Lower leg skin (tissue), 3 donors: ENCODE data around the gene AP1M2.

Source experiments
- CTCF ChIP-seq, 3 donors: fragments of 450-650 bp; IDR thresholded peaks; one replicate each; pipeline ENCODE4 v1.5.1; 2016; ENCODE audit warnings: antibody characterized with exemption in 3 of 3, mild to moderate bottlenecking in 3 of 3, moderate library complexity in 2 of 3
- POLR2A ChIP-seq, 2 donors: fragments of 450-650 bp; IDR thresholded peaks; one replicate each; pipeline ENCODE4 v1.6.1; 2016 to 2017; ENCODE audit warnings: antibody characterized with exemption in 2 of 2, mild to moderate bottlenecking in 1 of 2, moderate library complexity in 1 of 2

GRCh38 chr19:10557603-10558197, 29.4 kb downstream of the AP1M2 start:
- TF ChIP-seq CTCF (IDR thresholded peaks at IDR 0.05) = no peak
- TF ChIP-seq POLR2A (IDR thresholded peaks at IDR 0.05) = no peak
